ENCODE measurements around the gene RABEP1.
A peak's percentile ranks its signal among the peaks of the same experiment; 100 is the strongest.

Gene RABEP1

DNA sequence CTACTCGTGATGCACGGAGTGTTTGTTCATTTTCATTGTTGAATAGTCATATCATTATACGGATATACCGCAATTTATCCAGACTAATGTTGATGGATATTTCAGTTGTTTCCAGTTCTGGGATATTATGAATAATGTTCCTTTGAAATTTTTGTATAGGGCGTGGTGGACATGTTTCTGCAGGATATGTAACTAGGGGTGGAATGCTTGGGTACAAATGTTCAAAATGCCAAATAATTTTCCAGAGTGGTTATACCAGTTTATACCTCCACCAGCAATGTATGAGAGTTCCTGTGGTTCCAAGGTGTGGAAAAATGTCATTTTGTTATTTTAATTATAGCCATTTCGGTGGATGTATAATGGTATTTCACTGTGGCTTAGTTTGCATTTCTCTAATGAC lies 83.7 kb downstream of the RABEP1 start:
- no peak for DNase-seq

DNA sequence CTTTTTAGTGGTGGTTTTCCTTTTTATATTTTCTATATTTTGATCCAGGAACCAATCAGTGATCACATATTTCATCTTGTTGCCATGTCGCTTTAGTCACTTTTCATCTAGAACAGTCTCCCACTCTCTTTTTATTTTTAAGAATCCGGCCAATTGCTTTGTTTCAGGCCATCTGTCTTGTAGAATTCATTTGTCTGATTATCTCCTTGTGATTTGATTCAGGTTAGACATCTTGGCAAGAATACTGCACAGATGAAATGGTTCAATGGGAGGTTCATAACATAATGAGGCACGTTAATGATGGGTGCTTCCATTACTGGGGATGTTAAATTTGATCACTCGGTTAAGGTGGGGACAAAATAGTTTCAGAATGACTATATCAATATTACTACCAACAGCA lies 88.3 kb downstream of the RABEP1 start:
- DNase-seq = no peak

GRCh38 chr17:5373112-5373511 lies 91.0 kb downstream of the RABEP1 start:
- DNase-seq = no peak

DNA sequence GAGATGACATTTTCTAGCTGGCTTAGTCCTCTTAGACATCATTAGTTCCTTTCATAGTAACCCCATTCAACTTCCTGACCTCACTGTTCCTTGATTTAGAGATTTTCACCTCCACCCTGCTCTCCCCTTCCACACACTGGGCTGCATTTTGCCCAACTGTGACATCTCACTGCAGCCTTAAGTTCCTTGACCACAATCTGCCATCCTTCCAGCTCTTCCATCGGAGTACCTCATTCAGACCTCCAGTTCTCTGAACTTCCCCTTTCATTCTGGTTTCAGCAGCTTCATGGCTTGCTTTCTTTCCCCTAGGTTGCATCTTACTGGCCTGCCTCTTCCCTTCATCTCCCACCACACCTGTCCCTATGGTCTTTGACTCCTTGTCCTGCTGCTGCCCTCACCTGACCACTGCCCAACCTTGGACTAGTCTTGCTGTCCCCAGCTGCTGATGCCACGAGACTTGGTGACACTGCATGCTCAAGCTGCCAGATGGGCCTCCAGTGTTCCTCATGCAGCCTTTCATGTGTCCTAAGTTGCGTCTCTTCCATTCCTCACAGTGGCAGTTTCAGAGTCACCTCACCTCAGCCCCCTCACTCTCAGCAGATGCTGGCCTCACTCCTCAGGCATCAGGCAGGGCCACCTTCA lies 96.6 kb downstream of the RABEP1 start:
- DNase-seq = no peak

DNA sequence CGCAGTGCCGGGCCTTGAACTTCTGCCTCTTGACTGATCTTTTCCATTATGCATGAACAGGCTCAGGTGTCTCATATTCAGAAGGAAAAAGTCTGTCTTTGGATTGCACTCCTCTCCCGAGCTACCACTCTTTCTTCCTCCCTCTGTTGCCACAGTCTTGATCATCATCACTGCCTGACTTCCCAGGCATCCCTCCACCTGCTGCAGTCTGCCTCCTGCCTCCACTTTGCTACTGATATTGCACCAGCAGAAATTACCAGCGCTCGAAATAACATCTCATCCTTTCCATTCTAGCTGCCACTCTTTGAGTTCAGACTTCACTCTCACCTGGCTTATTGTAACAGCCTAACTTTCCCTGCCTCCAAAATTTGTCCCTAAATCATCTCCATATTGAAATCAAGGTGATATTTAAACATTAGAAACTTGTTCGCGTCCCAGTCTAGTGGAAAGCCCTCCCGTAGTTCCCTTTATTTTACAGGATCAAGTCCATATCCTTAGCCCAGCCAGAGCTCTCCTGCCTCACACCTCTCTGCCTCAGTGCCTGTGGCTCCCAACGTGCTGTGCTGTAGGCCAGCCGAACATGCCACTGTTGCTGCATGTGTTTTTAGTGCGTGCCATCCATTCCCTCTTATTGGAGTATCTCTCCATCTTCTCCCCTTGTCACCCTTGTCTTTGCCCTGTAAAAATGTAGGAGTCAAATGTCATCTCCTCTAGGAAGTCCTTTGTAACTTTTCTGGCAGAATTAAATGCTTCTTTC lies 97.4 kb downstream of the RABEP1 start:
- DNase-seq = no peak

GRCh38 chr17:5380491-5381135 lies 98.5 kb downstream of the RABEP1 start:
- DNase-seq = no peak

- no peak for DNase-seq
These were observed 99.5 kb downstream of the RABEP1 start for GRCh38 chr17:5381542-5381941.

- DNase-seq = no peak
These were observed 109.6 kb downstream of the RABEP1 start for GRCh38 chr17:5391678-5392077.

- DNase-seq = no peak
These were observed 114.5 kb downstream of the RABEP1 start for GRCh38 chr17:5396612-5397011.

GRCh38 chr17:5399767-5400166 lies 117.7 kb downstream of the RABEP1 start:
- DNase-seq = no peak

- no peak for DNase-seq
These were observed 123.3 kb downstream of the RABEP1 start for GRCh38 chr17:5405400-5405799.

- no peak for DNase-seq
These were observed 126.1 kb downstream of the RABEP1 start for GRCh38 chr17:5408186-5408585.

- DNase-seq = no peak
These were observed 128.6 kb downstream of the RABEP1 start for GRCh38 chr17:5410594-5411272.

DNA sequence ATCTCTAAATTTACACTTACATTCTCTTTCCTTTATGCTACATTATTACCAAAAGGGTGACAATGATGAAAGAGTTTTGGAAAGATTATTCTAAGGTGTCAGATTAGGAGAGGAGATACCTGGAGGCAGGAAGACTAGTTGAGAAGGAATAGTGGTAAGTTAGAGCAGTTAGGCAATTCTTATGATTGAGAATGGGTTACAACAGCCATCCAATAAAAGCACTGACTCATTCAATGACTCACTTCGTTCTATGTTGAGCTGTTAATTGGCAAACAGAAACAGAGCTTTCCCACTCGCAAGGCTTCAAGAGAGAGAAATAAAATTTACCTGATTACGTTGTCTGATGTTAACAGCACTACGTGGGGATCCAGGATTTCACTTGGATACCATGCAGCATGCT lies 131.6 kb downstream of the RABEP1 start:
- no peak for DNase-seq

DNA sequence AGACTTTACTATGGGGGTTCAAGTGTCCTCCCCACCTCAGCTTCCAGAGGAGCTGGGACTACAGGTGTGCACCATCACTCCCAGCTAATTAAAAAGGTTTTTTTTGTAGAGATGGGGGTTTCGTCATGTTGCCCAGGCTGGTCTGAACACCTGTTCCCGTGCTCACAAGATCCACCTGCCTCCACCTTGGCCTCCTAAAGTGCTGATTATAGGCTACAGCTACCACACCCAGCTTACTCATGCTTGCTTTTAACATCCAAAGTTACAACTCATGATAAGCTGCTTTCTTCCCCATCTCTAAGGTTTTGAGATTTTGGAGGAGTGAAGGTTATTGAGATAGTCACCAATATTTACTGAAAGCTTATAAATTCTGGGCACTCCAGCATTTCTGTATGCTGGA lies 134.8 kb downstream of the RABEP1 start:
- DNase-seq = no peak

DNA sequence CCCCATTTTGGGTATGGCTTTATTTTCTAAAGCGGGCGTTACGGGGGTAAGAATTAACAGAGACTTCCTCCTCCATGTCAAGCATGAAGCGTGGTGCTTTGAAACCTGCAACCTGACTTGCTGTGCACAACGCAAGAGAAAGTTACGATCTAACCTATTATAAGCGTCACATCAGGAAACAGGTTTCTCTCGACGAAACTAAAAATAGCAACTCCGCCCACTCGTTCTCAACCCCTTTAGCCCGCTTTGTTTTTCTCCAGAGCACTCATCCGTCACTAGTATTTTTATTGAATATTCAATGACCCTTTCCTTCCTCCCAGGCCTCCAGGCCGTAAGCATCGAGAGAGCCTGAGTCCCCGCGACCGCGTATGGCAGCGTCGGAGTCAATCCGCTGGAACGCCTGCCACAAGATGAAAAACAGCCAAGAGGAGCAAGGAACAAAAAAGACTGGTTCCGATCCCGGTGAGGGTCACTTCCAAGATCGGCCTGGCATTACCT lies 136.8 kb downstream of the RABEP1 start:
- peak; percentile 59 for DNase-seq

- DNase-seq = peak; percentile 91
These were observed 137.4 kb downstream of the RABEP1 start, which contains the start of gene NUP88 for GRCh38 chr17:5419356-5419958. Gene NUP88 (minus strand): TSS chr17:5419662. CDS start chr17:5419650, 12 bp downstream.

- peak; percentile 72 for DNase-seq
These were observed 138.0 kb downstream of the RABEP1 start, which contains the start of gene RPAIN for GRCh38 chr17:5419959-5420653. Gene RPAIN (plus strand): TSS chr17:5420182. CDS start chr17:5420211, 29 bp downstream.

GRCh38 chr17:5422505-5422904 lies 140.4 kb downstream of the RABEP1 start:
- no peak for DNase-seq

- no peak for DNase-seq
These were observed 142.8 kb downstream of the RABEP1 start for GRCh38 chr17:5424909-5425308.

DNA sequence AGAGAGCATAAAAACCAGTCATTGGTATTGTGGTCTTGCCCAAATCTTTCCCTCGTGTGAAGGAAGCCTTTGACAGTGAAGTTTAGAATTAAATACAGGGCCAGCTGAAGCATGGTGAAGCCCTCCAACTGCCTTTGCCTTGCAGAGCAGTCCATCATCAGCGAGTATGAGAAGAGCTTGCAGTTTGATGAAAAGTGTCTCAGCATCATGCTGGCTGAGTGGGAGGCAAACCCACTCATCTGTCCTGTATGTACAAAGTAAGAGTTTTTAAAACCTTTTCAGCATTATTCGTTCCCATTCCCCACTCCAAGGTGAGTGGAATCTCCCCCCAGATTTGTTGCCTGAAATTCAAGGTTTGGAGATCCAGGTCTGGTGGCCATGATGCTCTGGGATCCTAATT lies 143.7 kb downstream of the RABEP1 start:
- DNase-seq = no peak
